Measurements from ENCODE around the gene ATPAF1. TPM values are rescaled to one million over a fixed set of nuclear protein-coding genes. Genes with fewer than 3 reads are reported as not detected.

ATPAF1 gene
- total and polyA plus RNA-seq, 9 of the 15 experiments (the other 6 are each of a cell fraction or from before 2014, with no cell fraction given): 6.3 to 56.2 (median 27.4) TPM

- TF ChIP-seq NR2C2 (CRISPR knock-in tag; IDR thresholded peaks at IDR 0.05) (no peak), NR2C2 (tag; IDR thresholded peaks at IDR 0.05) (peak; percentile 63), ZNF589 (CRISPR knock-in tag; IDR thresholded peaks at IDR 0.05; ENCODE audit: low read depth) (0 out of 2 replicates have a peak, but pooled peaks have one; percentile 33), PBX2 (CRISPR knock-in tag; IDR thresholded peaks at IDR 0.05; ENCODE audit: low read depth) (no peak), PBX2 (tag; conservative IDR thresholded peaks at IDR 0.05; ENCODE audit: low read depth) (peak; percentile 90), GATA2 (CRISPR knock-in tag; IDR thresholded peaks at IDR 0.05) (peak; percentile 65), ETV1 (tag; conservative IDR thresholded peaks at IDR 0.05; ENCODE audit: low read depth) (peak; percentile 47; the same call in 1 of the 2 replicates), ZKSCAN8 (CRISPR knock-in tag; IDR thresholded peaks at IDR 0.05) (peak; percentile 47; the same call in 1 of the 2 replicates)
Observed at GRCh38 chr1:46635205-46635604, 33.0 kb downstream of the ATPAF1 start (continued).

- Histone ChIP-seq H3K4me2 (ENCODE audit: insufficient read depth, low read length) (no peak overlapping the region), H3K27me3 (ENCODE audit: control insufficient read depth in 2 of 2, insufficient read depth in 2 of 2, low read length in 2 of 2) (no peaks in the 10 kb centered on the region), H3K9ac (ENCODE audit: insufficient read depth in 1 of 2, low read depth in 2 of 2, low read length in 2 of 2) (no peak overlapping the region), H3K9me1 (ENCODE audit: control insufficient read depth, insufficient read depth, low read length) (no peaks in the 10 kb centered on the region), H3K79me2 (ENCODE audit: control insufficient read depth, insufficient read depth, low read length) (no peaks in the 10 kb centered on the region), H3K9me3 (replicated peaks; ENCODE audit: control insufficient read depth, insufficient read depth, low read depth, low read length) (no peaks in the 10 kb centered on the region), H3K4me1 (replicated peaks in 1 of 2; ENCODE audit: control insufficient read depth in 2 of 2, insufficient read depth in 2 of 2, low read length in 2 of 2) (peaks cover 0 to 6% of the 10 kb centered on the region in 2 experiments; a peak in 2 of 5 replicates), H2AFZ (ENCODE audit: low read depth, low read length) (no peak overlapping the region), H4K20me1 (replicated peaks; ENCODE audit: control insufficient read depth, insufficient read depth, low read length) (no peaks in the 10 kb centered on the region), H3K36me3 (ENCODE audit: control insufficient read depth, insufficient read depth, low read length) (peaks cover 17% of the 10 kb centered on the region), H3K27ac (ENCODE audit: extremely low read depth, low read depth, low read length) (no peak overlapping the region), H3K4me3 (no peak overlapping the region)
- intact Hi-C loops (cut with micrococcal nuclease): no loop called here
- 64% methylated on average over 2 of the region's 2 CpGs for WGBS (ENCODE audit: insufficient coverage, low coverage, missing lambda C conversion rate)
- DNase-seq (ENCODE audit: extremely low read depth in 1 of 4, low spot score in 3 of 4) (no peak), ATAC-seq (no peak), FAIRE-seq (no peak)
- POLR2A ChIA-PET: interaction anchor here (1.0 kb wide), 1 partner anchor 11 kb away, joined by 3 read pairs; no protein-coding TSS in a partner anchor
- CTCF ChIA-PET (ENCODE audit: low intra/inter-chr PET ratio): no interaction called here
- in situ Hi-C loops (cut with MboI): no loop called here
- BruUV-seq (replicated peaks): no TSS peak
- TF ChIP-seq POLR3A (IDR thresholded peaks at IDR 0.05; ENCODE audit: borderline replicate concordance, extremely low read depth, insufficient read depth, insufficient read length): no peak
- TF ChIP-seq RAD21 (CRISPR knock-in tag; conservative IDR thresholded peaks at IDR 0.05 in 1 of 2, IDR thresholded peaks at IDR 0.05 in 1 of 2): 0 out of 4 replicates have a peak, but pooled peaks of 1 of the 2 experiments have one; percentile 5
- TF ChIP-seq ZNF511 (CRISPR knock-in tag; IDR thresholded peaks at IDR 0.05): no peak
- no peak for TF ChIP-seq ZNF609 (CRISPR knock-in tag; IDR thresholded peaks at IDR 0.05; ENCODE audit: borderline replicate concordance)
- no peak for TF ChIP-seq ESRRA (IDR thresholded peaks at IDR 0.05; ENCODE audit: borderline replicate concordance, low read depth)
Observed at GRCh38 chr1:46630719-46631118, 37.4 kb downstream of the ATPAF1 start.

Data from K562 (cell line).